ENCODE results near the gene IQCK. TPM values are rescaled to one million over a fixed set of nuclear protein-coding genes. Genes with fewer than 3 reads are reported as not detected.

IQCK gene
- total and polyA plus RNA-seq, 2 donors (not counting 3 experiments of a cell fraction or from before 2014, with no cell fraction given) = 17.2 to 18.1 TPM

DNA sequence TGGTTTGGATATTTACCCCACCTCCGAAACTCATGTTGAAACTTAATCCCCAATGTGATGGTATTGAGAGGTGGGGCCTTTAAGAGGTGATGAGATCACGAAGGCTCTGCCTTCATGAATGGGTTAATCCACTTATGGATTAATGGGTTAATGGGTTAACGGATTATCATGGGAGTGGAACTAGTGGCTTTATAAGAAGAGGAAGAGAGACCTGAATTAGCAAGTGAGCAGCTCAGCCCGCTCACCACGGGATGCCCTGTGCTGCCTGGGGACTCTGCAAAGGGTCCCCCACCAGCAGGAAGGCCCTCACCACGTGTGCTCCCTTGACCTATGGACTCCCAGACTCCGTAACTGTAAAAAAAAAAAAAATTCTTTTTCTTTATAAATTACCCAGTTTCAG, 183.1 kb downstream of the IQCK start:
- intact Hi-C loops (cut with micrococcal nuclease) (no loop called here), dilution Hi-C loops (cut with MboI; ENCODE audit: extremely low pct_ligation_motif_present, low sequenced_read_pairs) (no loop called here)
- Histone ChIP-seq H3K4me2 (ENCODE audit: insufficient read depth, low read length) (no peak overlapping the region), H3K36me3 (ENCODE audit: control insufficient read depth in 2 of 2, extremely low read depth in 1 of 2, insufficient read depth in 2 of 2, low read length in 2 of 2) (no peaks in the 10 kb centered on the region), H3K9me1 (replicated peaks; ENCODE audit: control insufficient read depth, extremely low read depth, insufficient read depth, low read length) (no peaks in the 10 kb centered on the region), H3K4me1 (ENCODE audit: control insufficient read depth, extremely low read depth, insufficient read depth, low read length) (no peaks in the 10 kb centered on the region), H3K9me3 (replicated peaks; ENCODE audit: control insufficient read depth, insufficient read depth, low read length) (no peaks in the 10 kb centered on the region), H3K9ac (replicated peaks; ENCODE audit: extremely low read depth, insufficient read depth, low read length) (no peak overlapping the region), H2AFZ (ENCODE audit: low read depth, low read length) (no peak overlapping the region), H4K20me1 (replicated peaks; ENCODE audit: control insufficient read depth, extremely low read depth, insufficient read depth, low read length) (no peaks in the 10 kb centered on the region), H3K27ac (ENCODE audit: insufficient read depth, low read depth, low read length) (no peak overlapping the region), H3K4me3 (replicated peaks in 1 of 3; ENCODE audit: insufficient read depth in 1 of 3, low read depth in 1 of 3, low read length in 3 of 3) (no peak overlapping the region), H3K79me2 (ENCODE audit: control insufficient read depth, insufficient read depth, low read length) (no peaks in the 10 kb centered on the region), H3K27me3 (ENCODE audit: control insufficient read depth in 2 of 2, insufficient read depth in 2 of 2, low read length in 2 of 2) (no peaks in the 10 kb centered on the region)
- TF ChIP-seq MYC (IDR thresholded peaks at IDR 0.05; ENCODE audit: low read depth, low read length) (no peak), GATA2 (IDR thresholded peaks at IDR 0.05; ENCODE audit: insufficient read depth, insufficient read length, low read depth, low read length) (no peak)
- POLR2A ChIA-PET = no interaction called here
- no peak for FAIRE-seq
- DNase-seq (ENCODE audit: low read depth, low spot score) = no peak
- no TSS peak for BruUV-seq (replicated peaks)
- CTCF ChIA-PET = interaction anchor here (3.0 to 6.5 kb wide), 3 partner anchors 300 to 484 kb away, joined by 21 to 134 read pairs (median 62); no protein-coding TSS in a partner anchor

DNA sequence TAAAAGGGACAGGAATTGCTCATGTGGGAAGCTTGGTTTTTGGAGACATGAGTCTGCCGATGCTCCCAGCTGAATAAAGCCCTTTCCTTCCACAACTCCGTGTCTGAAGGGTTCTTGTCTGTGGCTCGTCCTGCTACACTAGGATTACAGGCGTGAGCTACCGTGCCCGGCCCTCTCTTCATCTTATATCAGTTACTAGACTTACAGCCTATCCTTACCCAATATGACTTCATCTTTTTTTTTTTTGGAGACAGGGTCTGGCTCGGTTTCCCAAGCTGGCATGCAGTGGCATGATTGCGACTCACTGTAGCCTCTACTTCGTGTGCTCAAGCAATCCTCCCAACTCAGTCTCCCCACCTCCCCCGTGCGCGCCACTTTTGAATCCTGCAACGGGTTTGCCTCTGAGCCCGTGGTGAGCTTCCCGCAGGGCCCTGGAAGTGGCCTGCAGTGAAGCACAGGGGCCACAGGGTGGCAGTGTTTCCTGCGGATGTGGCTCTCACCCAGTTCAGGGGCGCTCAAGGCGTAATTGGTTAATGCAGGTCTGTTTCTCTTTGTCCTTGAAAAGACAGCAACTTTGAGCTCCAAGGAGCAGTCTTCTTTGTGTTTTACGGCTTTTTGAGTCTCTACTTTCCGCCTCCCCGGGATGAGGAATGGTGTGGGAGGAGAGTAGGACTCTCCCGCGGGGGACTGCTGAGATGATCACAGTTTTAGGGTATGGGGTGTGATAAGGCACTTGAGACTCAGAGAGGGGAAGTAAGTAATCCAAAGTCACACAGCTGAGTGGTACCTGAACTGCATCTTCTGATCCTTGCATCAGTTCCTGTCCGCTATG, 189.3 kb downstream of the IQCK start:
- CTCF ChIA-PET = interaction anchor here (0.5 to 12.1 kb wide), 60 partner anchors 9 to 1393 kb away, joined by 3 to 438 read pairs (median 4); partner anchors contain the start of genes GPRC5B, TMC5 and VPS35L
- H2AFZ ChIP-seq (ENCODE audit: low read depth, low read length) = peak overlapping the region; percentile 25
- no peak overlapping the region for H3K4me2 ChIP-seq (ENCODE audit: insufficient read depth, low read length)
- no peaks in the 10 kb centered on the region for H3K27me3 ChIP-seq (ENCODE audit: control insufficient read depth in 2 of 2, insufficient read depth in 2 of 2, low read length in 2 of 2)
- FAIRE-seq (peak; percentile 91), DNase-seq (ENCODE audit: low read depth, low spot score) (peak; percentile 73)
- no peak overlapping the region for H3K4me3 ChIP-seq (replicated peaks in 1 of 3; ENCODE audit: insufficient read depth in 1 of 3, low read depth in 1 of 3, low read length in 3 of 3)
- no peak overlapping the region for H3K9ac ChIP-seq (replicated peaks; ENCODE audit: extremely low read depth, insufficient read depth, low read length)
- no peaks in the 10 kb centered on the region for H3K79me2 ChIP-seq (ENCODE audit: control insufficient read depth, insufficient read depth, low read length)
- H3K36me3 ChIP-seq (ENCODE audit: control insufficient read depth in 2 of 2, extremely low read depth in 1 of 2, insufficient read depth in 2 of 2, low read length in 2 of 2) = no peaks in the 10 kb centered on the region
- no peaks in the 10 kb centered on the region for H3K9me1 ChIP-seq (replicated peaks; ENCODE audit: control insufficient read depth, extremely low read depth, insufficient read depth, low read length)
- H4K20me1 ChIP-seq (replicated peaks; ENCODE audit: control insufficient read depth, extremely low read depth, insufficient read depth, low read length) = no peaks in the 10 kb centered on the region
- dilution Hi-C loops (cut with MboI; ENCODE audit: extremely low pct_ligation_motif_present, low sequenced_read_pairs) (no loop called here), intact Hi-C loops (cut with micrococcal nuclease) (loop anchor here (1.0 to 5.0 kb wide), 3 partner anchors 393 to 800 kb away; no protein-coding TSS in a partner anchor)
- no peaks in the 10 kb centered on the region for H3K9me3 ChIP-seq (replicated peaks; ENCODE audit: control insufficient read depth, insufficient read depth, low read length)
- no peak overlapping the region for H3K27ac ChIP-seq (ENCODE audit: insufficient read depth, low read depth, low read length)
- POLR2A ChIA-PET = interaction anchor here (0.7 kb wide), 1 partner anchor 418 kb away, joined by 3 read pairs; no protein-coding TSS in a partner anchor
- no peaks in the 10 kb centered on the region for H3K4me1 ChIP-seq (ENCODE audit: control insufficient read depth, extremely low read depth, insufficient read depth, low read length)
- no TSS peak for BruUV-seq (replicated peaks)
- no peak for TF ChIP-seq JUN (IDR thresholded peaks at IDR 0.05; ENCODE audit: borderline replicate concordance, insufficient read depth, insufficient read length, low read depth)
- TF ChIP-seq, protein P1, sequence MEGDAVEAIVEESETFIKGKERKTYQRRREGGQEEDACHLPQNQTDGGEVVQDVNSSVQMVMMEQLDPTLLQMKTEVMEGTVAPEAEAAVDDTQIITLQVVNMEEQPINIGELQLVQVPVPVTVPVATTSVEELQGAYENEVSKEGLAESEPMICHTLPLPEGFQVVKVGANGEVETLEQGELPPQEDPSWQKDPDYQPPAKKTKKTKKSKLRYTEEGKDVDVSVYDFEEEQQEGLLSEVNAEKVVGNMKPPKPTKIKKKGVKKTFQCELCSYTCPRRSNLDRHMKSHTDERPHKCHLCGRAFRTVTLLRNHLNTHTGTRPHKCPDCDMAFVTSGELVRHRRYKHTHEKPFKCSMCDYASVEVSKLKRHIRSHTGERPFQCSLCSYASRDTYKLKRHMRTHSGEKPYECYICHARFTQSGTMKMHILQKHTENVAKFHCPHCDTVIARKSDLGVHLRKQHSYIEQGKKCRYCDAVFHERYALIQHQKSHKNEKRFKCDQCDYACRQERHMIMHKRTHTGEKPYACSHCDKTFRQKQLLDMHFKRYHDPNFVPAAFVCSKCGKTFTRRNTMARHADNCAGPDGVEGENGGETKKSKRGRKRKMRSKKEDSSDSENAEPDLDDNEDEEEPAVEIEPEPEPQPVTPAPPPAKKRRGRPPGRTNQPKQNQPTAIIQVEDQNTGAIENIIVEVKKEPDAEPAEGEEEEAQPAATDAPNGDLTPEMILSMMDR (IDR thresholded peaks at IDR 0.05; ENCODE audit: extremely low read depth in 1 of 2, insufficient read depth in 1 of 2, low read depth in 1 of 2, low read length in 2 of 2) = peak; percentile 97 to 100

Small RNA genes lying within 50 kb of the gene (small RNA-seq; reads per million reads assigned to genes)
- not detected for gene LARP7P2 (ENCODE audit: insufficient read depth, insufficient read length, low read depth, low replicate concordance)

Other genes starting within 250 kb of the IQCK start
- 50.5 and 51.5 TPM in 2 replicates for gene GDE1, start 196.2 kb upstream of the IQCK start, total RNA-seq
- gene GDE1, start 196.2 kb upstream of the IQCK start, polyA plus RNA-seq = 32.9 and 34.9 TPM in 2 replicates
- 16.5 and 24.5 TPM in 2 replicates for gene CCP110, start 194.3 kb upstream of the IQCK start, total RNA-seq
- 2.5 and 3.7 TPM in 2 replicates for gene CCP110, start 194.3 kb upstream of the IQCK start, polyA plus RNA-seq
- 80.2 and 91.1 TPM in 2 replicates for gene VPS35L, start 162.6 kb upstream of the IQCK start, total RNA-seq
- 43.7 and 49.1 TPM in 2 replicates for gene VPS35L, start 162.6 kb upstream of the IQCK start, polyA plus RNA-seq
- 33.5 and 43.2 TPM in 2 replicates for gene KNOP1, start within 50 bp of the IQCK start, total RNA-seq
- gene KNOP1, start within 50 bp of the IQCK start, polyA plus RNA-seq = 5.1 and 6.7 TPM in 2 replicates
- gene GPRC5B, start 166.6 kb downstream of the IQCK start, total RNA-seq = 24.3 and 42.3 TPM in 2 replicates
- gene GPRC5B, start 166.6 kb downstream of the IQCK start, polyA plus RNA-seq = 42.3 and 51.9 TPM in 2 replicates

Measured in endothelial cell of umbilical vein (primary cell).